Parathyroid adenoma (tissue), 2 donors: Measurements from ENCODE around the gene ENDOV.
A peak's percentile ranks its signal among the peaks of the same experiment; 100 is the strongest.
"Not testable (repeated sequence)": the region's sequence is repeated elsewhere in the genome, so short reads cannot be mapped to it uniquely, and the experiment has no call there.

Experiments used
- H2AFZ ChIP-seq: fragments of 300-600 bp; sonication (generic); one replicate; pipeline ENCODE4 v1.7.0; 2017; ENCODE audit warnings: antibody characterized with exemption, mild to moderate bottlenecking
- H3K27ac ChIP-seq: fragments of 300-600 bp; sonication (generic); one replicate; pipeline ENCODE4 v1.7.0; 2017
- H3K27me3 ChIP-seq: fragments of 300-600 bp; sonication (generic); one replicate; pipeline ENCODE4 v1.7.0; 2017; ENCODE audit warnings: low read length; ENCODE audit not compliant: control insufficient read depth, insufficient read depth
- H3K36me3 ChIP-seq: fragments of 300-600 bp; sonication (generic); one replicate; pipeline ENCODE4 v1.7.0; 2017; ENCODE audit warnings: low read length; ENCODE audit not compliant: control insufficient read depth, insufficient read depth
- H3K4me1 ChIP-seq: fragments of 300-600 bp; sonication (generic); one replicate; pipeline ENCODE4 v1.7.0; 2017; ENCODE audit warnings: control low read depth
- H3K4me2 ChIP-seq: fragments of 300-600 bp; sonication (generic); one replicate; pipeline ENCODE4 v1.7.0; 2017; ENCODE audit warnings: low read length
- H3K4me3 ChIP-seq: fragments of 300-600 bp; sonication (generic); one replicate; pipeline ENCODE4 v1.7.0; 2017; ENCODE audit warnings: low read depth, low read length
- H3K79me2 ChIP-seq: fragments of 300-600 bp; sonication (generic); one replicate; pipeline ENCODE4 v1.7.0; 2017; ENCODE audit warnings: control low read depth
- H3K9ac ChIP-seq: fragments of 300-600 bp; sonication (generic); one replicate; pipeline ENCODE4 v1.7.0; 2017; ENCODE audit warnings: mild to moderate bottlenecking
- H3K9me3 ChIP-seq: fragments of 300-600 bp; sonication (generic); one replicate; pipeline ENCODE4 v1.7.0; 2017; ENCODE audit warnings: low read length; ENCODE audit not compliant: control insufficient read depth
- CTCF ChIP-seq: fragments of 300-600 bp; sonication (generic); IDR thresholded peaks from one replicate; pipeline ENCODE4 v1.7.0; 2017; ENCODE audit warnings: antibody characterized with exemption, mild to moderate bottlenecking
- donor health status: primary hyperparathyroidism.

ENDOV gene

GRCh38 chr17:80402959-80403358 is 12.0 kb upstream of the ENDOV start:
- H3K4me1 ChIP-seq, result no peaks in the 10 kb centered on the region
- H2AFZ ChIP-seq, result no peak overlapping the region
- no peaks in the 10 kb centered on the region for H3K36me3 ChIP-seq
- TF ChIP-seq CTCF, result no peak
- H3K9ac ChIP-seq, result no peak overlapping the region
- H3K27me3 ChIP-seq, result no peaks in the 10 kb centered on the region
- peaks cover 27% of the 10 kb centered on the region for H3K79me2 ChIP-seq
- no peak overlapping the region for H3K27ac ChIP-seq
- no peaks in the 10 kb centered on the region for H3K9me3 ChIP-seq
- H3K4me2 ChIP-seq, result no peak overlapping the region
- H3K4me3 ChIP-seq, result no peak overlapping the region

DNA sequence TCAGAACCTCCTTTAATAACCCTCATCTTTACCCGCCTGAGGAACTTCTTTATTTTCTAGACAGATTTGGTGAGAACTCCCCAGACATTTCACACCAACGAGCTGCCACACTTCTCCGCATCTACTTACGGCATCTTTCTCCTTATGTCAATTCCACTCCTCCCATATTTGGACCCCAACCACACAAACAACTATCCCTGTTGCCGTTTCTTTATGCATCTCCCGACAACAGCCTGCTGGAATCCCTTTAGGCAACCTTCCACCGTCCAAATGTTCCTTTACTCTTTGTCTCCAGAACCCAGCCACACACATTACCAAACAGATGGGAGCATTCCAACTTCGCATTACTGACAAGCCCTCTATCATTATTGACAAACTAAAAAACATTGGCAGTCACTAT is 8.8 kb upstream of the ENDOV start:
- no peak for TF ChIP-seq CTCF
- Histone ChIP-seq H3K36me3 (no peaks in the 10 kb centered on the region), H3K27me3 (no peaks in the 10 kb centered on the region), H3K79me2 (peaks cover 35% of the 10 kb centered on the region), H3K4me3 (no peak overlapping the region), H3K9me3 (no peaks in the 10 kb centered on the region), H3K27ac (no peak overlapping the region), H3K4me2 (no peak overlapping the region), H3K9ac (no peak overlapping the region), H3K4me1 (no peaks in the 10 kb centered on the region), H2AFZ (no peak overlapping the region)

GRCh38 chr17:80407917-80408316 is 7.0 kb upstream of the ENDOV start:
- H3K9ac ChIP-seq, H3K4me1 ChIP-seq, H2AFZ ChIP-seq, H3K9me3 ChIP-seq, H3K27ac ChIP-seq, H3K27me3 ChIP-seq, H3K4me3 ChIP-seq, H3K4me2 ChIP-seq, H3K36me3 ChIP-seq: not testable (repeated sequence)
- peaks cover 39% of the 10 kb centered on the region for H3K79me2 ChIP-seq

DNA sequence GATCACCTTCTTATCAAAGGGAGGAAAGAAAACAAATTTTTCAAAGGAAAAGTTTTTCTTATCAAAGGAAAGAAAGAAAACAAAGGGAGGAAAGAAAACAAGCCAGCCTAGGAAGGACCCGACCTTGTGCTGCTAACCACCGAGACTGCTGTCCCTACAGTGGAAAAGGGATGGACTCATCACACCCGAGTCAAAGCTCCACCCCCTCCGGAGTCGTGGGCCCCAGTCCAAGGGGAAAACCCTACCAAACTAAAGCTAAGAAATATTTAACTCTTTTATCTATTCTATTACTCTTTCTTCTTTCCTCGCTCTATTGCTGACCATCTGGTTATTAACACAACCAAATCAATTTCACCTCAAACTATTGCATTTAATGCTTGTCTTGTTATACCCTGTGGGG is 6.1 kb upstream of the ENDOV start:
- H3K4me3 ChIP-seq, result peak overlapping the region; percentile 33
- no peak for TF ChIP-seq CTCF
- H3K27me3 ChIP-seq, result no peaks in the 10 kb centered on the region
- H3K27ac ChIP-seq, result no peak overlapping the region
- H3K4me2 ChIP-seq, result peak overlapping the region; percentile 43
- peaks cover 41% of the 10 kb centered on the region for H3K79me2 ChIP-seq
- no peaks in the 10 kb centered on the region for H3K9me3 ChIP-seq
- peaks cover 6% of the 10 kb centered on the region for H3K4me1 ChIP-seq
- no peaks in the 10 kb centered on the region for H3K36me3 ChIP-seq
- no peak overlapping the region for H3K9ac ChIP-seq
- no peak overlapping the region for H2AFZ ChIP-seq

GRCh38 chr17:80409626-80410025 is 5.3 kb upstream of the ENDOV start:
- H3K4me3 ChIP-seq, result no peak overlapping the region
- H3K36me3 ChIP-seq, result no peaks in the 10 kb centered on the region
- H3K27ac ChIP-seq, result no peak overlapping the region
- no peaks in the 10 kb centered on the region for H3K27me3 ChIP-seq
- H2AFZ ChIP-seq, result no peak overlapping the region
- H3K4me2 ChIP-seq, result no peak overlapping the region
- H3K79me2 ChIP-seq, result peaks cover 41% of the 10 kb centered on the region
- peaks cover 6% of the 10 kb centered on the region for H3K4me1 ChIP-seq
- H3K9me3 ChIP-seq, result no peaks in the 10 kb centered on the region
- TF ChIP-seq CTCF, result no peak
- no peak overlapping the region for H3K9ac ChIP-seq

DNA sequence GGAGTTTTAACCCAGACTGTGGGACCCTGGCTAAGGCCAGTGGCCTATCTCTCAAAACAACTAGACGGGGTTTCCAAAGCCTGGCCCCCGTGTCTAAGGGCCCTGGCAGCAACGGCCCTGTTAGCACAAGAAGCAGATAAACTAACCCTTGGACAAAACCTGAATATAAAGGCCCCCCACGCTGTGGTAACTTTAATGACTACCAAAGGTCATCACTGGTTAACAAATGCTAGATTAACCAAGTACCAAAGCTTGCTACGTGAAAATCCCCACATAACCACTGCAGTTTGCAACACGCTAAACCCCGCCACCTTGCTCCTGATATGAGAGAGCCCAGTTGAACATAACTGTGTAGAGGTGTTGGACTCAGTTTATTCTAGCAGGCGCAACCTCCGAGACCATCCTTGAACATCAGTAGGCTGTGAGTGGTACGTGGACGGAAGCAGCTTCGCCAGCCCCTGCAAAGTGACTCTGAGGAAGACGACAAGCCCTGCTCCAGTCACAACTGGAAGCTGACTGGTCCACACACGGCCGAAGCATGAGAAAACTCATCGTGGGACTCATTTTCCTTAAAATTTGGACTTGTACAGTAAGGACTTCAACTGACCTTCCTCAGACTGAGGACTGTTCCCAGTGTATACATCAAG is 4.4 kb upstream of the ENDOV start:
- H3K36me3 ChIP-seq, H3K27ac ChIP-seq, H3K4me3 ChIP-seq, H3K4me1 ChIP-seq, H2AFZ ChIP-seq, H3K4me2 ChIP-seq, H3K9ac ChIP-seq, H3K9me3 ChIP-seq, H3K27me3 ChIP-seq: not testable (repeated sequence)
- H3K79me2 ChIP-seq, result peaks cover 40% of the 10 kb centered on the region
